GM19397 (cell line): ENCODE results near the gene UBFD1.
A peak's percentile ranks its signal among the peaks of the same experiment; 100 is the strongest.
"Not testable (repeated sequence)": the region's sequence is repeated elsewhere in the genome, so short reads cannot be mapped to it uniquely, and the experiment has no call there.

ENCODE experiments used
- ATAC-seq: cut with Tn5 transposase; IDR thresholded peaks from one replicate; pipeline ENCODE4 v1.9.1; 2021; ENCODE audit warnings: mild to moderate bottlenecking, moderate library complexity; ENCODE audit not compliant: unreplicated experiment

Gene UBFD1

GRCh38 chr16:23564575-23565363 lies 7.2 kb downstream of the UBFD1 start:
- no peak for ATAC-seq

GRCh38 chr16:23566724-23567123 lies 9.2 kb downstream of the UBFD1 start:
- no peak for ATAC-seq

GRCh38 chr16:23567602-23568001 lies 10.1 kb downstream of the UBFD1 start:
- no peak for ATAC-seq

GRCh38 chr16:23570992-23571632 lies 13.6 kb downstream of the UBFD1 start:
- ATAC-seq = no peak

- no peak for ATAC-seq
These were observed 14.4 kb downstream of the UBFD1 start for GRCh38 chr16:23571895-23572294.

GRCh38 chr16:23572394-23572793 lies 14.9 kb downstream of the UBFD1 start:
- ATAC-seq = no peak

- ATAC-seq = no peak
These were observed 16.3 kb downstream of the UBFD1 start for GRCh38 chr16:23573817-23574216.

GRCh38 chr16:23575834-23576233 lies 18.3 kb downstream of the UBFD1 start:
- ATAC-seq = no peak

- no peak for ATAC-seq
These were observed 20.0 kb downstream of the UBFD1 start for GRCh38 chr16:23577493-23577892.

- ATAC-seq = no peak
These were observed 20.7 kb downstream of the UBFD1 start for GRCh38 chr16:23578101-23578830.

- ATAC-seq = no peak
These were observed 21.8 kb downstream of the UBFD1 start for GRCh38 chr16:23579371-23579770.

GRCh38 chr16:23580391-23580790 lies 22.9 kb downstream of the UBFD1 start:
- ATAC-seq = no peak

GRCh38 chr16:23581764-23582163 lies 24.2 kb downstream of the UBFD1 start:
- ATAC-seq = no peak

- not testable (repeated sequence) for ATAC-seq
These were observed 25.7 kb downstream of the UBFD1 start for GRCh38 chr16:23583271-23583670.

GRCh38 chr16:23584186-23585076 lies 26.9 kb downstream of the UBFD1 start:
- no peak for ATAC-seq

GRCh38 chr16:23587726-23588125 lies 30.2 kb downstream of the UBFD1 start:
- no peak for ATAC-seq

GRCh38 chr16:23590181-23590580 lies 32.7 kb downstream of the UBFD1 start:
- ATAC-seq = no peak

- no peak for ATAC-seq
These were observed 36.7 kb downstream of the UBFD1 start for GRCh38 chr16:23594186-23594585.

- ATAC-seq = peak; percentile 4
These were observed 37.9 kb downstream of the UBFD1 start for GRCh38 chr16:23595246-23595950.
